M059J (cell line): ENCODE results near the gene SYS1. TPM values are rescaled to one million over a fixed set of nuclear protein-coding genes. Genes with fewer than 3 reads are reported as not detected.

Source experiments
- DNase-seq: peaks from one replicate; pipeline ENCODE4 v3.0.0-alpha.2; 2012; ENCODE audit warnings: low read depth
- total RNA-seq: library from RNA; depleted of rRNA; stranded (reverse); fragments of >200 nt; shearing (Covaris generic); gene quantifications from 2 replicates; pipeline ENCODE4 v1.2.3, GENCODE V29; 2014; rRNA removed

Gene SYS1
- 26.7 and 29.4 TPM in 2 replicates for total RNA-seq

DNA sequence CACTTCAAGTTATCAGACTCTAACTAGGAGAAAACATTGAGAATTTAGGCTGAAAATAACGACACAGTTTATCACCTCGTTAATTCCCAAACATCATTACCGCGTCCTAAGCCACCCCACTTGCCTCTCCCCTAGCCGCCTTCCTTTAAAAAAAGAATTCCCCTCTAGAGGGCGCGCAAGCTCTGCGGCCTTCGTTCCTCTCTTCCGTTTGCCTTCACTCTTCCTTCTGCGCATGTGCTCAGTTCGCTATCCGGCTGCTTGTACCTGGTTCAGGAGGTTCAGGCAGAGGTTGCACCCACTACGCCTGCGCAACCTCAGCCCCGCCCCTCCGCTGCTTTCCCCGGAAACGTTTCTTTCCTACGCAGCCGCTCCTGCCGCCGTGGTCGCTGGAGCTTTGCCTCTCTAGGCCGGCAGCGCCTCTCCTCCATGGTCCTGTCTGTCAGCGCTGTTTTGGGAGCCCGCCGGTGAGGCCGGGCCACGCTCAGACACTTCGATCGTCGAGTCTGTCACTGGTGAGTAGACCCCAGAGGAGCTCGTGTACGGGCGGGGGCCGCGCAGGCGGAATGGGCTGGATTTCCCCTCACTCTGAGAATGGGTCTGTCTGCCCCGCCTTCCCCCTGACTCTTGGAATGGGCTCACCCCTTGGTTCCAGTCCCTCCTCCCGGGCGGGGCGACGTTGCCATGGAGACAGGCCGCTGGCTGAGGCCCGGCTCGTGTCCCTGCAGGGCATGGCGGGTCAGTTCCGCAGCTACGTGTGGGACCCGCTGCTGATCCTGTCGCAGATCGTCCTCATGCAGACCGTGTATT lies at the start of gene SYS1:
Gene SYS1 (plus strand): TSS at position 353 of the 807 bp plus-strand sequence. CDS start 376 bp downstream, at position 729.
- peak; percentile 100 for DNase-seq

DNA sequence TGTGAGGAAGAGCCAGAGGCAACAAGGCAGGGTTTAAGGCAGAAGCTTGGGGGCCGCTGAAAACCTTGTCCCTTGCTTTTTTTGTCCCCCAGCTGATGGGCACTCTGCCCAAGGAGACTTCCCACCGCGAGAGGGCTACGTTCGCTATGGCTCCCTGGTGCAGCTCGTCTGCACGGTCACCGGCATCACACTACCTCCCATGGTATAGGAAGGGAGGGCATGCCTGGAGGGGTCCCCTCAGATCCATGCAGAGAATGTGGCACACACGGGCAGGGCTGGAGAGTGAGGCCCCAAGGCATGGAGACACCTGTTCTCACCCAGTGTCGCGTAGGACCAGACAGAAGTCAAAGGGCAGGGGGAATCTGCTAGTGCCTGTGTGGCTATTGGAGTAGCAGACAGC lies 49.0 kb upstream of the SYS1 start:
- no peak for DNase-seq

DNA sequence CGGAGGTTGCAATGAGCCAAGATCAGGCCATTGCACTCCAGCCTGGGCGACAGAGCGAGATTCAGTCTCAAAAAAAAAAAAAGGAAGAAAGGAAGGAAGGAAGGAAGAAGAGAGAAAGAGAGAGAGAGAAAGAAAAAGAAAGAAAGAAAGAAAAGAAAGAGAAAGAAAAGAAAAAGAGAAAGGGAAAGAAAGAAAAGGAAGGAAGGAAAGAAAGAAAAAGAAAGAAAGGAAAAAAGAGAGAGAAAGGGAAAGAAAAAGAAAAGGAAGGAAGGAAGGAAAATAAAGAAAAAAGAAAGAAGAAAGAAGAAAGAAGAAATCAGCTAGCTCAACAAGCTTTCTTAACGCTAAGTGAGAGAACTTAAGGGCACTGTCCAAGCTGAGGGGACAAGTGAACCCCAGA lies 47.3 kb upstream of the SYS1 start:
- no peak for DNase-seq

- no peak for DNase-seq
Observed at GRCh38 chr20:45316150-45317080, 46.5 kb upstream of the SYS1 start.

DNA sequence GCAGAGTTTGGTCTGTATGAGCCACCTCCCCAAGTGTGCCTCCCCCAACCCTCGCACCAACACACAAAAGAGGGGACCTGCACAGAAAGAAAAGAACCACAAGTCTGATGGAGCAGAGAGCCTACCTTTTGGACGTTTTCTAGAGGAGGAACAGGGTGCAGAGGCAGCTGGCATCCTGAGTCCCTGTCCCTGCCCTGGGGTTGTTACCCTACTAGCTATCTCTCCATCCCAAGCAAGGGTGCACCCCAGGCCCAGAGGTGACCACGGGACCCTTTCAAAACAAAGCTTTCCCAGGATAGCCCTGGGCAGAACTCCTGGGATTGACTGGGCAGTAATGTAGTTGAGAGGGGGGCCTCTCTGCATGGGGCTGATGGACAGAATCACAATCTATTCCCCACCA lies 45.1 kb upstream of the SYS1 start:
- DNase-seq = no peak

DNA sequence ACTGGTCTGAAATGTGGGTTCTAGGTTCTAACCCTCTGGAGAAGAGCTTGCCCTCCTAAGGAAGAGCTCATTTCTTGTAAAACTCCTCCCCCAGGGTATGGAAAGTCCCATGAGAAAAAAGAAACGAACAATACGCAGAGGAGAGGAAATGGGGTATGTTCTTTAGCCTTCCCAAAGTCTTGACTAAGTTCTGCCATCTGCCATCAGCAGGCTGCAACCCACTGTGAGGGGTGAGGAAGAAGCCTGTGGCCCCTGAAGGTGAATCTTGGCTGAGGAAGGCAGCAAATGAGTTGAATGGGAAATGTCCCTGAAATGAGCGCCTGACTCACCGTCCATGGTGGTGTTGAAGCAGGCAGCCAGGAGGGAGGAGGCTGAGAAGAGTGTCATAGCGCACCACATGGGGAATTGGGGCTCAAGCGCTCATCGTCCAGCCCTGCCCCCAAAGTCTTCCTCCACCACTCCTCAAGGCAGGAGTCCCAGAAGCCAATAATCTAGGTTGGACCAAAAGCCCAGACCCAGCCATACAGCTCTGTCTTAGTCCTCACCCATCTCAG lies 44.5 kb upstream of the SYS1 start:
- DNase-seq = no peak

DNA sequence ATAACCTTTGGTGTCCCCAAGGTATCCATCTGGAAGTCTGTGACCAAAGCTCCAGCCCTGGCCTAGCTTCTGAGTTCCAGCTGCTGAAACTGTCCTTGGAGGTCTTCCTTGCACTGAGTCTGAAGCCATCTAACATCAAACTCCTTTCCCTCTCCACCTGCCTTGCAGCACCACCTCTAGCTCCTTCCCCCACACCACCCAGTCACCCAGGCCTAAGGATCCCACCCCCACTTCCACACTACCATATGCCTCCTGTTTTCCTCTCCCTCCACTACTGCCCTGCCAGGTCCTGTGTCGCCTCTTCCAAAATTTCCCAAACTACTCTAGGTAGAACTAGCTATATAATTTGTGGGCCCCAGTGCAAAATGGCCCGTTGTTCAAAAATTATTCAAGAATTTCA lies 44.0 kb upstream of the SYS1 start:
- no peak for DNase-seq

DNA sequence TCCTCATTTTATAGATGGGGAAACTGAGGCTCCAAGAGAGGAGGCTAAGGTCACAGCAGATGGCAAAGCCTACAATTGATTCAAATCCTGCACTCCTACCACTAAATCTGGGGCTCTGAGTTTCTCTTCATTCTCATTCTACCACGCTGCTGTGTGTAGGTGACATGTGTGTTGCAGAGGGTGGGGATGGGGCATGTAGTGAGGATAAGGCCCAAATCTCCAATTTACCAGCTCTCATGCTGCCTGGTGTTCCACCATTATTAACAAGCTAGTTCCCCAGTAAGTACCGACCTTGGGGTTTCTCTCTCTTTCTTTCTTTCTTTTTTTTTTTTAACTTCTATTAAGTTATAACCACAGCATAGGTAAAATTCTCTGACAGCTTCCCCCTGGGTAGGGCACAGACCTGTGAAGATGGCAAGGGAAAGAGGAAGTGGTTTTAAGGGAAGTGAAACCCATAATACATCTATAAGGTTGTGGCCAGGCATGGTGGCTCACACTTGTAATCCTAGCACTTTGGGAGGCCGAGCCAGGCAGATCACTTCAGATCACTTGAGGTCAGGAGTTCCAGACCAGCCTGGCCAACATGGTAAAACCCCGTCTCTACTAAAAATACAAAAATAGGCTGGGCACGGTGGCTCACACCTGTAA lies 41.9 kb upstream of the SYS1 start:
- no peak for DNase-seq

DNA sequence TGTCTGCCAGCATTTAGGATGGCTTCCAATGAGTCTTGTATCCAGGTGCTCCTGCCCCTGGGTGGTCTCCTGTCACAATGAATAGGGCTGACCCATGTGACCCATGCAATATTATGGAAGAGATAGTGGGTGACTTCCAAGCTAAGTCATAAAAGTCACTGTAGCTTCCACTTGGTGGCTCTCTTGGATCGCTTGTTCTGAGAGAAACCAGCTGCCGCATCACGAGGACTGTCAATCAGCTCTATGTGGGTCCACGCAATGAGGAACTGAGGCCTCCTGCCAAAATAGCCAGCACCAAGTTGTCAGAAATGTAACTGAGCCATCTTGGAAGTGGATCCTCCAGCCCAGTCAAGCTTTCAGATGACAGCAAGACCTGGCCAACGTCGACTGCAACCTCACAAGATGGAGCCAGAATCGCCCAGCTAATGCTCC lies 40.0 kb upstream of the SYS1 start:
- peak; percentile 76 for DNase-seq

DNA sequence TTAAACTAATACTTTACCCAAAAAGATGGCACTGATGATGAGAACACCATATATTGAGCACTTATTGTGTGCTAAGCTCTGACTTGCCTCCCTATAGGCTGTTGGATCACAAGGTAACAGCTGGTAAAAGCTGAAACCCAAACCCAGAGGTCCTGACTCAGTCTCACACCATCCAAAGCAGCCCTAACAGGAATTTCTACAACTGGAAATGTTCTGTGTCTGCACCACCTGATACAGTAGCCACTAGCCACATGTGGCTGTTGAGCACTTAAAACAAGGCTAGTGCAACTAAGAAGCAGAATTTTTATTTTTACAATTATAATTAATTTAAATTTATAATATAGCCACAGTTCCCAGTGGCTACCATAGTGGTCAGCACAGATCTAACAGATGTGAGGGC lies 39.2 kb upstream of the SYS1 start:
- no peak for DNase-seq

- no peak for DNase-seq
Observed at GRCh38 chr20:45325371-45325770, 37.6 kb upstream of the SYS1 start.

- no peak for DNase-seq
Observed at GRCh38 chr20:45328451-45328850, 34.5 kb upstream of the SYS1 start.

GRCh38 chr20:45329497-45330319 lies 33.2 kb upstream of the SYS1 start:
- no peak for DNase-seq

- DNase-seq = no peak
Observed at GRCh38 chr20:45330476-45330875, 32.5 kb upstream of the SYS1 start.

GRCh38 chr20:45336530-45337366 lies 26.2 kb upstream of the SYS1 start:
- peak; percentile 99 for DNase-seq

GRCh38 chr20:45337367-45338120 lies 25.4 kb upstream of the SYS1 start:
- peak; percentile 97 for DNase-seq

DNA sequence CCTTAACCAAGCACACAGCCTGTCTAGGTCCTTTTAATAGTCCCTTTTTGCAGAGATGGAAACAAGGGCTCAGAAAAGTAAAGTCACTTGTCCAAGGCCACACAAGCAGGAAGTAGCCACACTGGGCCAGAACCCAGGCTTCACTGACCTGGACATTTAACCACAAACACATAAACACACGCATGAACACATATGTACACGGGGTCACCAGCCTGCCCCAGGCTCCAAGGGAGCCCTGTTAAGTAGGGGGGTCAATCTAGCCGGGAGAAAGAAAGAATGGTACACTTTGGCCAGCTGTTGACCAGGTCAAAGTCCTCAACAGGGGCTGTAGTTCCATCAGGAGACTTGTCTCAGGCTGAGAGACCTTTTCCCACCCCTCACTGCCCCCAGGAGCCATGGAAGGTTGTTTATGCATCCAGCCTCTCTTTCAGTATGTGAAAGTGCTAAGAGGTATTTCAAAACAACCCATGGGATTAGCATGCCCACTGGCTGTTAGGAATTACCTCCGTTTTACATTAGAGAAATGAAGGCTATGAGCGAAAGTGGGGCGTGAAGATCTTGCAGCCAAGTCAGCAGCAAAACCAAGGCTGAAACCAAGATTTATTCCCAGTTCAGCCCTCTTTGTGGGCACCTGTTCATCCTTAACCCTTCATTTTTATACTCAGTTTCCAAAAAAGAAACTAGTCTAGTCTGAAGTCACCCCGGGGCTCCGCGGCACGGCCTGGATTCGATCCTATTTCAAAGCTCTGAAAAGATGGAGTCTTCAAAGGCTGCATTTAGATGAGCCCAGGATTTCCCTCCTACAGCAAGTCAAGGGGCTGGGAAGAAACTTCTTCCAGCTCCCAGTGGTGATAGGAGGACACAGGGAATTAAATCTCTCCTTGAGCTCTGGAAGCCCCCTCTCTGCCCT lies 24.6 kb upstream of the SYS1 start:
- no peak for DNase-seq

GRCh38 chr20:45339084-45339483 lies 23.9 kb upstream of the SYS1 start:
- no peak for DNase-seq
